Cortex of kidney (tissue), 1 donor: ENCODE measurements around the gene COL21A1.

Source experiments
- DNase-seq: peaks from one replicate; lab custom pipeline; 2025; lab: John Stamatoyannopoulos, UW

Gene COL21A1

GRCh38 chr6:56106231-56106630 is 141.1 kb downstream of the COL21A1 start:
- no peak for DNase-seq

DNA sequence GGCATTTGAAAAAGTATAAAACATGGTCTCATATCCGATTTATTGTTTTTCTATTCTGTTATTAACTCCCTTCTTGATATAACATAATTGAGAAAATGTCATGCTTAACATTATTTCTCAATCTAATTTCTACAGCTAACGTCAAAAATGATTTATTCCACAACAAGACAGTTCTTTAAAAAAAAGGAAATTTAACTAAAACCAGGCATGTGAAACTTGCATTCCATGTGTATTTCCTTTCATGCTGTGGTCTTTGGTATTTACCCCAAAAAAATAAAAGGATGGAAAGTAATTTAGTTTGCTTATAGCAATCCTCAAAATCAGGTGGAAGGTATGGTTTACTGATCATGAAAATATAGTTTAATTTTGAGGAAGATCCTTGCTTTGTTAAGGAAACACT is 142.8 kb downstream of the COL21A1 start:
- DNase-seq, result no peak

GRCh38 chr6:56102216-56102615 is 145.2 kb downstream of the COL21A1 start:
- no peak for DNase-seq

GRCh38 chr6:56101141-56101553 is 146.2 kb downstream of the COL21A1 start:
- no peak for DNase-seq

DNA sequence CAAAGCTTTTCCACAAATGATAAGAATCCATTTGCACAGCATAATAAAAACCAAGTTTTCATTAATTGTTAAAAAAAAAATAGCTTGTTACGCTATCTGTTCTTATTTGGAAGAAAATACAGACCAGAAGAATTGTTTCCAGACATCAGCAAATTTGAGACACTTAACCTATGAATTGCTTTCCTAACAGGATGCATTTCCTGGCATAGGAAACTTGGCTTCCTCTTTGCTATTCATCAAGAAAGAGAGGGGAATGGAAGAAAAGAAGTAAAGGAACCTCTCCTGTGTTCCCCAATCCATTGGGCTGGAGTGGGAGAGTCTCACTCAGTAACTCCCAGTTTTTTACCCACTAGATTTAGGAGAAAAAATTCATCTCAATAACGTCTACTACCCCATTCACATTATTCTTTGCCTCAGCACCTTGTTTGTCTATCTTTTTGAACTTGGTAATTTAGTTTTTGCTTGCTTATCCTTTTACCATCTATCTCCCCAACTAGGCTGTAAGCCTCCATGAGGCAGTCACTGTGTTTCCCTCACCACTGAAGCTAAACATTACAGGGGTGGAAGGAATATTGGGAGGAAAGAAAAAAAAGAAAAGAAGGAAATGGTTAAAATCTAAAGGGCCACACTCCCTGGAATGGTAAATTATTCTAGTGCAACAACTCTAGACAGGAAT is 150.3 kb downstream of the COL21A1 start:
- DNase-seq, result no peak

GRCh38 chr6:56096541-56096940 is 150.8 kb downstream of the COL21A1 start:
- DNase-seq, result no peak

DNA sequence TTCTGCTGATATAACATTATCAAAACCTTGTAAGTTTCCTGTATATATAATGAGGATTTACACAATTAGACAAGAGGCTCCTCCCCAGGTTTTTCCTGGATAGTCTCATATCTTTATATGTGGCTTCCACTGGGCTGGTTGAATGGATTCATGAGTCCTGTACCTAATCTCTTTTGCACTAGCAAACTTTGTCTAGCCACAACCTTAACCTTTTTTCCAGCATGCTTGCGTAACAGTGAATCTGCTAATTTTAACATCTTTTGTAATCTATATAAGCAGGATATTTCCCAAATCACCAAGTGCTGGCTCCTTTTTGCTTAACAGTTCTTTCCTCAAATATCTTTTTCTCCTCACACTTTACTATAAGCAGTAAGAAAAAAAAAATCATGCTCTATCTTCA is 153.6 kb downstream of the COL21A1 start:
- DNase-seq, result no peak

GRCh38 chr6:56091159-56091869 is 156.1 kb downstream of the COL21A1 start:
- no peak for DNase-seq

DNA sequence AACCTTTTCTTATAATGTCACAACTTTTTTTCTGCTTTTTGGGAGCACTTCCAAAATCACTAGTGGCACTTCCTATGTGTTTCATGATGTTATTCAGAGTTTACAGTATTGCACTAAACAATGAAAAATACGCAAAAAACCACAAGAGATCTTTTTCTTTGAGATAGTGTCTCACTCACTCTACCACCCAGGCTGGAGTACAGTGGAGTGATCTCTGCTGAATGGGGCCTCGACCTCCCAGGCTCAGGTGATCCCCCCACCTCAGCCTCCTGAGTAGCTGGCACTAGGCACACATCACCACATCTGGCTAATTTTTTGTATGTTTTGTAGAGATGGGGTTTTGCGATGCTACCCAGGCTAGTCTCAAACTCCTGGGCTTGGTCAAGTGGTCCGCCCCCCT is 158.7 kb downstream of the COL21A1 start:
- no peak for DNase-seq

DNA sequence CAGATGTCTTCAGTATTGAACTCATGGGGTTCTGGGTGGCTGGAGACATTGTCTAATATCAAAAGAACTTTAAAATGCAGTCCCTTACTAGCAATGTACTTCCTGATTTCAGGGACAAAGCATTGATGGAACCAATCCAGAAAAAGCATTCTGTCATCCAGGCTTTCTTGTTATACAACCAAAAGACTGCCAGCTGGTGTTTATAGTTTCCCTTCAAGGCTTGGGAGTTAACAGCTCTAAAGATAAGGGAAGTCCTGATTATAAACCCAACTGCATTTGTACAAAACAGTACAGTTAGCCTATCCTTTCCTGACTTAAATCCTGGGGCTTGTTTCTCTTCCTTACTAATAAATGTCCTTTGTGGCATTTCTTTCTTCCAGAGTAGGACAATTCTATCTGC is 160.0 kb downstream of the COL21A1 start:
- no peak for DNase-seq

DNA sequence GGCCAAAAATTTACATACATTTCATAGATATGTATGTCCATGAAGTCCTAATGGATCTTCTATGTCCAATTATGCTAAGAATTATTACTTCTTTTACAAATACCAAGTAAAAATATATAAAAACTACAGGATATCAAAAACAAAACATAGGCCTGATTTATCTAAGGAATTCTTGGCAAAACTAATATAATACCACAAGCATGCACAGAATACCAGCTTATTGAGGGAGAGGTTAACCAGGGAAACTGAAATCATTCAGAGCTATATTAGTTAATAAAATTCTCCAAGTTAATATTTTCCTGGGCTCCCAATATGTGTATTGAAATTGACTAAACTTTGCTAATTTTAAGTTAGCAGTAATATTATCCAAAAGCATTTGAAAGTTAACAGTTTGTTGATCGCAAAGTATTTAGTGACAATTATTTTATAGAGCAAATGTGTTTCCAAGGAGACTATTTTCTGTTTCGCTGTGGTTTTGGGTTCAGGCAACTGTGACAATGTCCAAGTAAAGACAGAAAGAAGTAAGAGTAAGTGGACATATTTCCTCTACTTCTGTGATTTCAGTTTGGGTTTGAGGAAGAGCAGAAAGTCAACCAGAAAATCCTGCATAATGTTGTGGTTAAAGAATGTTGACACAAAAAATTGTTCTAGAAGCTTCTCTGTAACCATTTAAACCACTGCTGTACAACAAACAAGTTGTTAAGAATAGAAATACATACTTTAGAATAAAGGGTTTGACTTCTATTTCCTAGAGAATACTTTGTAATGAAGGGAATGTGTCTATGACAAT is 167.4 kb downstream of the COL21A1 start:
- no peak for DNase-seq

- no peak for DNase-seq
Measured at GRCh38 chr6:56076033-56076432, 171.3 kb downstream of the COL21A1 start.

DNA sequence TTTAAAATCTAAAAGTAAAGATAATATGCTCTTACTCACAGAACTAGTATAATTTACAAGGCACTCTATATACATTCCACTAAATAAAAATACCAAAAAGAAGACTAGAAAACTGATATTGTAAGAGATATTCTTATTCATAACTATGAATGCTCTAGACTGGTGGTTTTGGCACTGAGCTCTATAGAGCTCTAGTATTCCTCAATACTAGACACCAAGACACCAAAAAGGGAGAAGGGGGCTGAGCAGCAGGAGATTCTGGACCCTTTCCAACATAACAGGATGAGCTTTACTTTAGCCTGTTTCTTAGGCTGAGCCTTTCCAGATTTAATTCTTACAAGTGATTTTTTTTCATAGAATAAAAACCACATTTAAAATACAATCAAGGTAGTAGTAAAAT is 173.6 kb downstream of the COL21A1 start:
- no peak for DNase-seq

DNA sequence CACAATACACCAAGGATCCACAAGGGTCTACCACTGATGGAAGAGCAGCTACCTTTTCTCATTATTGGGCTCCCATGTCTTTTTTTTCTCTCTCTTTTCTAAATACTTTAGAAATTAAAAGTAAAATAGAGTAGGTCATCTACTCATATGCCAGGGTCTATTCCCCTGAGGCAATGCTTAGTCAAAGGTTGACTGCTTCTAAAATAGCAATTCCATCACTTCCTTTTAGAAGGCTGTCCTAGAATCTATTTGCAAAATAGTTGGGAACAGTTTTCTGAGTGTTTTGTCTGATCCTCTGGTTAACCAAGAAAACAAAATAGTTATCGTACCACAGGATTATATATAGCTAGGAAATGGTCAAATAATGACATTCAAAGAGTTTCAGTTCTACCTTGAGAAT is 174.1 kb downstream of the COL21A1 start:
- DNase-seq, result no peak

GRCh38 chr6:56072856-56073255 is 174.5 kb downstream of the COL21A1 start:
- DNase-seq, result no peak

DNA sequence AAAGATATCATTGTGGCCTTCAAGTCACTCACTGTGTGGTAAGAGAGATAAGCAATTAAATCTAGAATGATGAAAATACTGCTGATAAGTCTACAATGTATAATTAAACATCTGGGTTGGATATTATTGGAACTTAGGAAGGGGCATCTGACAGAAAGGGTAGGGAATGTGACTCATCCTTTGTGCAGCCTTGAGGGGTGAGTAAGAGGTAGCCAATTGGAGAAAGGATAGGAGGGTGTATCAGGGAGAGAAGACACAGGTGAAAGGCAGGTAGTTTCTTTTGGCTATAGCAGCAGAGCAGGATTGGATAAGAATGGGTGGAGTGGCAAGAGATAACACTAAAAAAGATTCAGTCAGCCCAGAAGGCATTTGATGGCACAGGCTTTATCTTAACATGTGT is 182.0 kb downstream of the COL21A1 start:
- DNase-seq, result no peak

DNA sequence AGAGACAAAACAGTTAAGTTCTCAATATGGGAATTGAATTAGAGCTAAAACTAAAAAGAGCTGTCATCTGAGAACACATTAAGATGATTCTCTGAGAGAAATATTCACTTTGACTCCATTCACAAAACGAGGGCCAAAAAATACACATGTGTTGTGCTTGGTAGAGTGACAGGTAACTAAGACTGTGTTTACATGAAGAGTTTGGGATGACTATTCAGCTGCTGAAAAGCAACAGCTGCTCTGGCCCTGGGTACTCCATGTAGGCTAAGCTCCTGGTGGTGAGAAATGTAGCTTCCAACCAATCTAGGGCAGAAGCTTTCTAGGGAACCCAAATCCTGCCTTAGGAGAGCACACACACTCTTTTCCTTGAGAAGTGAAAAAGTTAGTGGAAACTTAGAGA is 184.5 kb downstream of the COL21A1 start:
- no peak for DNase-seq

GRCh38 chr6:56058636-56059035 is 188.7 kb downstream of the COL21A1 start:
- no peak for DNase-seq

- no peak for DNase-seq
Measured at GRCh38 chr6:56055081-56055704, 192.2 kb downstream of the COL21A1 start.

GRCh38 chr6:56051202-56051598 is 196.2 kb downstream of the COL21A1 start:
- no peak for DNase-seq

DNA sequence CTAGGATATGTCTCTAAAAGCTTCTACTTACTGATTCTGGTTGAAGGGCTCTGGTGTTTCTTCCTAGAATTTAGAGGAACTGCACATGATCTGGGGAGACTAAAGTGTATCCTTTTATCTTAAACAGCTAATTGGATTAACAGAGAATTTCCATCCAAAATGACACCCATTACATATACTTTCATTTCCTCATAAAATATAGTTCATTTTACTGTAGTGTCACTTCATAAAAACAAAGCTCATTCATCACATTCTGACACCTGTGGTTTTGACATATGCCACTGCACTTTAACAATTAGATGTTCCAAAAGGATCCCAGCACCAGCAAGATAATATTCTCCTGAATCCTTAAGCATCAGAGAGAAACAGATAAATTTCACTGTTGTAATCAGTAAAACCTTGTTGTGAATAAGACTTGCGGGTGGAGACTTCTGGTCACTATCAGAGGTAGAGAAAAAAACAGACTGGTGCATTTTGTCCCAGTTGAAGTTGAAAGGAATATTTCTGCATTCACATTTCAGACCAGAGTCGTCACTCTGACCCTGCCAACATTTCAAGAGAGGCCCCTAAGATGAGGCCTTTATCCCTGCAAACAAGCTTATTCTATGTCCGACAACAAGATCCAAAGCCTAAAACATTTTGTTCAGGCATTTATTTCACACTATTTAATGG is 196.7 kb downstream of the COL21A1 start:
- DNase-seq, result no peak

DNA sequence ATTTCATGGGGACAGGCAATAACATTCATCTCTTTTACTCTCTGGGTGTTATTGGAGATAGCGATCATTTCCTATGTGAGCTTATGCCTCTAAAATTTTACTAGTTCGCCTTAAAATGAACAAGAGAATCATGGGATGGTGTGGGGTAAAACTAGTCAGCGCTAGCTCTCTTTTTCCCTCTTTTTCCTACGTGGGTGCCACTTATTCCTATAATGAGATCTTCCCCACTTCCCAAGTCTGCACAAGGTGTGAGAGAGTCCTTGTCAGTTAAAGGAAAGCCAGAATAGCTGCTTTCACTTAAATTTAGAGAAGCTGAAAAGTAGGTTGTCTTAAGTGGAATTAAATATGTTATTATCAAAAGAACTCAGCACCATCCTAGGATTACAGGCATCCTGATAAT is 198.8 kb downstream of the COL21A1 start:
- no peak for DNase-seq
